Keratinocyte (primary cell): ENCODE measurements around the gene BEGAIN. TPM values are rescaled to one million over a fixed set of nuclear protein-coding genes. Genes with fewer than 3 reads are reported as not detected.

ENCODE experiments used
- DNase-seq: peaks from one replicate; pipeline ENCODE4 v3.0.0-alpha.2; 2011; ENCODE audit warnings: low read depth, missing footprints, low spot score
- FAIRE-seq: peaks from 2 replicates; lab custom pipeline; 2011; peaks lifted over from hg19 to GRCh38; lab: Jason Lieb, UNC
- H2AFZ ChIP-seq: 2 replicates; pipeline ENCODE4 v1.6.0; 2012; ENCODE audit warnings: low read length, control low read depth, inconsistent platforms; ENCODE audit not compliant: control insufficient read depth
- H3K27ac ChIP-seq: 2 replicates; pipeline ENCODE4 v1.5.1; 2011; ENCODE audit warnings: low read length; ENCODE audit not compliant: control insufficient read depth, insufficient read depth
- H3K27me3 ChIP-seq: 3 replicates; pipeline ENCODE4 v1.6.0; 2011; ENCODE audit warnings: low read length; ENCODE audit not compliant: control insufficient read depth, insufficient read depth; ENCODE audit errors: extremely low read depth
- H3K36me3 ChIP-seq, 2 experiments: 2 replicates in 1 of 2; 3 replicates in 1 of 2; pipeline ENCODE4 v1.5.1; 2011; ENCODE audit warnings: low read length in 2 of 2, mild to moderate bottlenecking in 1 of 2; ENCODE audit not compliant: control insufficient read depth in 2 of 2, insufficient read depth in 2 of 2; ENCODE audit errors: extremely low read depth in 1 of 2
- H3K4me1 ChIP-seq: 3 replicates; pipeline ENCODE4 v1.5.1; 2011; ENCODE audit warnings: low read length; ENCODE audit not compliant: control insufficient read depth, insufficient read depth; ENCODE audit errors: extremely low read depth
- H3K4me2 ChIP-seq: 3 replicates; pipeline ENCODE4 v1.6.0; 2011; ENCODE audit warnings: low read depth, low read length; ENCODE audit not compliant: control insufficient read depth, insufficient read depth; ENCODE audit errors: extremely low read depth
- H3K4me3 ChIP-seq, 3 experiments: fragments of 200-600 bp in 1 of 3; sonication (generic) in 1 of 3; 2 replicates in 2 of 3; 3 replicates in 1 of 3; pipeline ENCODE4 v1.5.1; 2011 to 2016; ENCODE audit warnings: low read length in 3 of 3, mild to moderate bottlenecking in 3 of 3, control low read depth in 2 of 3, inconsistent platforms in 1 of 3, low read depth in 1 of 3, mixed read lengths in 1 of 3, mixed run types in 1 of 3, moderate library complexity in 1 of 3; ENCODE audit not compliant: control insufficient read depth in 2 of 3, insufficient read depth in 2 of 3; ENCODE audit errors: extremely low read depth in 1 of 3
- H3K79me2 ChIP-seq: 2 replicates; pipeline ENCODE4 v1.6.0; 2012; ENCODE audit warnings: low read length; ENCODE audit not compliant: control insufficient read depth, insufficient read depth
- H3K9ac ChIP-seq: 3 replicates; pipeline ENCODE4 v1.6.0; 2011; ENCODE audit warnings: low read length; ENCODE audit not compliant: control insufficient read depth, insufficient read depth; ENCODE audit errors: extremely low read depth
- H3K9me1 ChIP-seq: 3 replicates; pipeline ENCODE4 v1.6.0; 2011; ENCODE audit warnings: low read length; ENCODE audit not compliant: control insufficient read depth, insufficient read depth; ENCODE audit errors: extremely low read depth
- H3K9me3 ChIP-seq: 2 replicates; pipeline ENCODE4 v1.5.1; 2012; ENCODE audit warnings: low read depth, low read length; ENCODE audit not compliant: control insufficient read depth
- H4K20me1 ChIP-seq: 3 replicates; pipeline ENCODE4 v1.6.0; 2011; ENCODE audit warnings: low read length; ENCODE audit not compliant: control insufficient read depth, insufficient read depth; ENCODE audit errors: extremely low read depth
- CTCF ChIP-seq, 3 experiments: IDR thresholded peaks in 1 of 3; conservative IDR thresholded peaks in 1 of 3; optimal IDR thresholded peaks in 1 of 3; 2 replicates in 2 of 3; 3 replicates in 1 of 3; pipeline versions ENCODE3 to v1.5.1; 2011; ENCODE audit warnings: low read length in 3 of 3, mild to moderate bottlenecking in 3 of 3, moderate library complexity in 2 of 3, control low read depth in 1 of 3, inconsistent platforms in 1 of 3; ENCODE audit not compliant: insufficient read depth in 2 of 3; ENCODE audit errors: extremely low read depth in 1 of 3
- EZH2 ChIP-seq: IDR thresholded peaks from one replicate; pipeline ENCODE4 v1.6.1; 2012; ENCODE audit warnings: inconsistent platforms, mild to moderate bottlenecking, low read length, moderate library complexity
- dilution Hi-C: fragments of 300-500 bp; cut with MboI; formaldehyde crosslinking; loops from one replicate; pipeline ENCODE4 v1.7.0; 2020; ENCODE audit warnings: low sequenced_read_pairs; ENCODE audit not compliant: extremely low pct_ligation_motif_present
- polyA plus RNA-seq, 5 experiments: library from polyadenylated mRNA; depleted of rRNA in 3 of 5; stranded (reverse) in 3 of 5; stranded (forward) in 1 of 5; unstranded in 1 of 5; fragments of >200 nt; gene quantifications; 1 replicate in 1 of 5; 2 replicates in 3 of 5; 3 replicates in 1 of 5; pipeline versions ENCODE4 v1.2.1 to v1.2.3, GENCODE V29; 2011 to 2012; ENCODE audit warnings: missing spikeins in 2 of 5, low read depth in 1 of 5, low replicate concordance in 1 of 5

The BEGAIN gene
- polyA plus RNA-seq, 1 donor (not counting 4 experiments of a cell fraction or from before 2014, with no cell fraction given), result 0.25 TPM

GRCh38 chr14:100543471-100544455 lies 43.5 kb downstream of the BEGAIN start:
- Histone ChIP-seq H3K9me3 (no peaks in the 10 kb centered on the region), H3K4me3 (no peak overlapping the region), H3K79me2 (no peaks in the 10 kb centered on the region), H3K27ac (no peak overlapping the region), H3K9me1 (peaks cover 2% of the 10 kb centered on the region), H2AFZ (no peak overlapping the region), H3K27me3 (peaks cover under 1% of the 10 kb centered on the region), H3K4me1 (no peaks in the 10 kb centered on the region), H4K20me1 (no peaks in the 10 kb centered on the region), H3K9ac (no peak overlapping the region), H3K4me2 (no peak overlapping the region), H3K36me3 (no peaks in the 10 kb centered on the region)
- dilution Hi-C loops, result no loop called here
- TF ChIP-seq CTCF (optimal IDR thresholded peaks at IDR 0.05 in 1 of 3, IDR thresholded peaks at IDR 0.05 in 1 of 3, conservative IDR thresholded peaks at IDR 0.05 in 1 of 3; ENCODE audit: extremely low read depth in 1 of 3, insufficient read depth in 2 of 3, low read length in 3 of 3) (no peak), EZH2 (no peak)
- DNase-seq (no peak), FAIRE-seq (no peak)

GRCh38 chr14:100542619-100543205 lies 44.5 kb downstream of the BEGAIN start:
- no peak overlapping the region for H2AFZ ChIP-seq
- H3K4me3 ChIP-seq, result no peak overlapping the region
- H3K4me2 ChIP-seq, result no peak overlapping the region
- H3K36me3 ChIP-seq, result no peaks in the 10 kb centered on the region
- H3K9ac ChIP-seq, result no peak overlapping the region
- H4K20me1 ChIP-seq, result no peaks in the 10 kb centered on the region
- H3K79me2 ChIP-seq, result no peaks in the 10 kb centered on the region
- H3K27ac ChIP-seq, result no peak overlapping the region
- peaks cover 2% of the 10 kb centered on the region for H3K9me1 ChIP-seq
- no peak for FAIRE-seq
- no peaks in the 10 kb centered on the region for H3K9me3 ChIP-seq
- H3K4me1 ChIP-seq, result no peaks in the 10 kb centered on the region
- dilution Hi-C loops, result no loop called here
- TF ChIP-seq EZH2 (no peak), CTCF (optimal IDR thresholded peaks at IDR 0.05 in 1 of 3, IDR thresholded peaks at IDR 0.05 in 1 of 3, conservative IDR thresholded peaks at IDR 0.05 in 1 of 3; ENCODE audit: extremely low read depth in 1 of 3, insufficient read depth in 2 of 3, low read length in 3 of 3) (no peak)
- H3K27me3 ChIP-seq, result no peaks in the 10 kb centered on the region
- DNase-seq, result no peak
